Lower lobe of right lung (tissue), 2 donors: Measurements from ENCODE around the gene TBX3. TPM values are rescaled to one million over a fixed set of nuclear protein-coding genes. Genes with fewer than 3 reads are reported as not detected.

Source experiments
- ATAC-seq, 2 donors: fragments of 200-7000 bp; cut with Tn5 transposase; one replicate each; pipeline ENCODE4 v1.9.1; 2020 to 2022; ENCODE audit warnings: mild to moderate bottlenecking in 2 of 2, moderate library complexity in 2 of 2
- DNase-seq: peaks from one replicate; pipeline ENCODE4 v3.0.0-alpha.2; 2020
- H3K27ac ChIP-seq: fragments of 200-600 bp; one replicate; pipeline ENCODE4 v1.8.0; 2022
- H3K27me3 ChIP-seq: fragments of 200-600 bp; one replicate; pipeline ENCODE4 v1.8.0; 2022; ENCODE audit warnings: low read depth
- H3K36me3 ChIP-seq: fragments of 200-600 bp; one replicate; pipeline ENCODE4 v1.8.0; 2022; ENCODE audit warnings: mild to moderate bottlenecking
- H3K4me1 ChIP-seq: fragments of 200-600 bp; one replicate; pipeline ENCODE4 v1.8.0; 2022
- H3K4me3 ChIP-seq: fragments of 200-600 bp; one replicate; pipeline ENCODE4 v1.8.0; 2022; ENCODE audit warnings: mild to moderate bottlenecking
- H3K9me3 ChIP-seq: fragments of 200-600 bp; one replicate; pipeline ENCODE4 v1.8.0; 2022
- intact Hi-C: fragments of 100-400 bp; cut with DNase I; formaldehyde crosslinking; loops from one replicate; pipeline ENCODE4 v1.11.0; 2022
- total RNA-seq: library from RNA; stranded (reverse); fragmentation: NEBNext Ultra II Directional; extraction: Animal tissue kit (Norgen Biotek cat#: 25700); gene quantifications from one replicate; pipeline ENCODE4 v1.2.1, GENCODE V29; 2021
- TF ChIP-seq, protein P1 (sequence below): fragments of 200-600 bp; IDR thresholded peaks from one replicate; pipeline ENCODE4 v1.8.0; 2022; ENCODE audit warnings: antibody characterized with exemption, mild to moderate bottlenecking
- donor health status: DM: no; HTN: yes; CAD: no; lungs with severe emphysema.

TBX3 gene
- total RNA-seq, 1 donor from 2014 or later, result 50.9 TPM

DNA sequence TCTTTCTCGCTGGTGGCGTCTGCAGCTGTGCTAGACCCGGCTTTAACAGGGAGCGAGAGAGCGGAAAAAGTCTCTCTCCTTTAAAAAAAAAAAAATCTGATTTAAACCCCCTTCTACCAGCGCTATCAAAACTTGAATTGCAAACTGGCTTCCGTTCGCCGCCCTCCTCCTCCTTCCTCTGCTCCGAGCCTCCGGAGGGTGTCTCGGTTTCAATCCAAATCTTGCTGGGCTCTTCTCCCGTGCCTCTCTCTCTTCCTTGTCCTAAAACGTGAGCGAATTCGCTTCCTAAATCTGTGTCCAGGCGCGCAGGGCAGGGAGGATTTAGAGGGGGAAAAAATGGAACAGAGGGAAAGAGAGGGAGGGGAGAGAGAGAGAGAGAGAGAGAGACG is 272 bp downstream of the TBX3 start:
- Histone ChIP-seq H3K27me3 (peaks cover 74% of the 10 kb centered on the region), H3K4me3 (peak overlapping the region; percentile 66), H3K9me3 (no peaks in the 10 kb centered on the region), H3K4me1 (peaks cover 9% of the 10 kb centered on the region), H3K36me3 (peaks cover 7% of the 10 kb centered on the region), H3K27ac (peak overlapping the region; percentile 90)
- intact Hi-C loops, result no loop called here
- DNase-seq (no peak), ATAC-seq (no peak)
- TF ChIP-seq, protein P1, sequence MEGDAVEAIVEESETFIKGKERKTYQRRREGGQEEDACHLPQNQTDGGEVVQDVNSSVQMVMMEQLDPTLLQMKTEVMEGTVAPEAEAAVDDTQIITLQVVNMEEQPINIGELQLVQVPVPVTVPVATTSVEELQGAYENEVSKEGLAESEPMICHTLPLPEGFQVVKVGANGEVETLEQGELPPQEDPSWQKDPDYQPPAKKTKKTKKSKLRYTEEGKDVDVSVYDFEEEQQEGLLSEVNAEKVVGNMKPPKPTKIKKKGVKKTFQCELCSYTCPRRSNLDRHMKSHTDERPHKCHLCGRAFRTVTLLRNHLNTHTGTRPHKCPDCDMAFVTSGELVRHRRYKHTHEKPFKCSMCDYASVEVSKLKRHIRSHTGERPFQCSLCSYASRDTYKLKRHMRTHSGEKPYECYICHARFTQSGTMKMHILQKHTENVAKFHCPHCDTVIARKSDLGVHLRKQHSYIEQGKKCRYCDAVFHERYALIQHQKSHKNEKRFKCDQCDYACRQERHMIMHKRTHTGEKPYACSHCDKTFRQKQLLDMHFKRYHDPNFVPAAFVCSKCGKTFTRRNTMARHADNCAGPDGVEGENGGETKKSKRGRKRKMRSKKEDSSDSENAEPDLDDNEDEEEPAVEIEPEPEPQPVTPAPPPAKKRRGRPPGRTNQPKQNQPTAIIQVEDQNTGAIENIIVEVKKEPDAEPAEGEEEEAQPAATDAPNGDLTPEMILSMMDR, result no peak

DNA sequence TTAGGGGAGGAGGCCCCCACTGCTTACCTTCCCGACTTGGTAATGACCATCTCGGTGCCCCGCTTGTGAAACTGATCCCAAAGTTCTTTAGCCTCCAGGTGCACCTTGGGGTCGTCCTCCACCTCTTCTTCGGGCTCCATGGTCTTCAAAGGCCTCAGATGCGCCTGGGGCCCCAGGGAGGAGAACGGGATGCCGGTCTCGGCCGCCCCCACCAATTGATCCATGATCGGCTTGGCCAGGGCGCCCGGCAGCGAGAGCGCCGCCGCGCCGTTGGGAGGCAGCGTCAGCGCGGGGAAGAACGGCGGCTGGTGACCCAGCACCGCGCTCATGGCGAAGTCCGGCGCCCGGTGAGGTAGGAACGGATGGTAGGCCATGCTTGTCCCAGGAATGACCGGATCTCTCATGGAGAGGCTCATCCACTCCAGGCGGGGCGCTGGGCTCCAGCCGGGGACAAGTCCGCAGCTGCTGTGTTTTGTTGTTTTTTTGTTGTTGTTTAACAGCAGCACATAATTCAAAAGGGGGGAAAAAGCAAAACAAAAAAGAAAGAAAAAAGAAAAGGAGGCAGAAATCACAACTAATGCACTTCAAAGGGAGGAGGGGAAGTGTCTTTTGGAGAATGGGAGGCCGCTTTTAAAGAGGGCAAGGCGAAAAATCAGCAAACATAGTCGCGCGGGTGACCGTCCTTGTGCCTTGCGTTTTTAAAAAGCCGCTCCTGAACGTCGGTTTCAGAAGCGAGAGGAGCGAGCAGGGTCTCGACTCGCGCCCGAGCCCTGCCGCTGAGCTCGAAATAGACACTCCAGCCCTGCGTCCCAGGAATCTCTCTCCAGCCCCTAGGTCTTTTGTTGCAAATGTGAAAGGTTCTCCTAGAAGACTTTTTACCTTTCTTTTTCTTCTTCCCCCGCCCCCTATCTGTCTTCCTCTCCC is 928 bp downstream of the TBX3 start:
- H3K9me3 ChIP-seq, result no peaks in the 10 kb centered on the region
- TF ChIP-seq, protein P1, result no peak
- peak overlapping the region; percentile 90 for H3K27ac ChIP-seq
- peaks cover 7% of the 10 kb centered on the region for H3K36me3 ChIP-seq
- ATAC-seq (no peak), DNase-seq (no peak)
- peak overlapping the region; percentile 66 for H3K4me3 ChIP-seq
- H3K27me3 ChIP-seq, result peaks cover 67% of the 10 kb centered on the region
- intact Hi-C loops, result no loop called here
- H3K4me1 ChIP-seq, result peaks cover 9% of the 10 kb centered on the region

DNA sequence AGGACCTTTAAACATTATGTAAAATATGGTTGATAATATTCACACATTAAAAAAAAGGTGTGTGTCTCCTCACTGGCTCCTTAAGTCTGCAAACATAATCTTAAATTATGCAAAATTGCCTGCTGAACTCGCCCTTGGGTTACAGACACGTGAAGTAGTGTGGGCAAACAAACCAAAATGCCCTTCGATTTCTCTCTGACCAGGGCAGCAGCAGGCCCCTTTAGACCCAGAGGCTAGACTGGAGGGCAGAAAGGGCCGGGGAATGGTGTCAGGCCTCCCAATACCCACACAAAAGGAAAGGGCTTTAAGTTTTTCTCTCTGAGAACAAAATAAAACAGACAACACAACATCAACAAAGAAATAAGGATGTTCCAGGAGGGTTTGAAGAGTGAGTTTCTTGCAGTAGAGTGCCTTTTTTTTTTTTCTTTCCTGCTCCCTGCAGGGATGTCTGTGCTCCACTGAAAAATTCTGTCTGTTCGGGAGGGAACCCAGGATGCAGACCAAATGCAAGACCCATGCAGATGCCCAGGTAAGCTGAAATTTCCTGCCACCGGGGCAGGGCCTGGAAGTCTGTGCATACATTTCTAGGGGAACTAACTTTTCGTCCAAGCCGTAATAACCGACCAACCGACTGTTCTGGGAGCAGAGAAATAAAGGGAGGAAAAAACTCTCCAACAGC is 1.7 kb downstream of the TBX3 start:
- DNase-seq, result no peak
- intact Hi-C loops, result no loop called here
- TF ChIP-seq, protein P1, result no peak
- H3K36me3 ChIP-seq, result peaks cover 7% of the 10 kb centered on the region
- H3K4me3 ChIP-seq, result peak overlapping the region; percentile 66
- peaks cover 9% of the 10 kb centered on the region for H3K4me1 ChIP-seq
- peaks cover 59% of the 10 kb centered on the region for H3K27me3 ChIP-seq
- H3K9me3 ChIP-seq, result no peaks in the 10 kb centered on the region
- no peak for ATAC-seq
- H3K27ac ChIP-seq, result peak overlapping the region; percentile 90

DNA sequence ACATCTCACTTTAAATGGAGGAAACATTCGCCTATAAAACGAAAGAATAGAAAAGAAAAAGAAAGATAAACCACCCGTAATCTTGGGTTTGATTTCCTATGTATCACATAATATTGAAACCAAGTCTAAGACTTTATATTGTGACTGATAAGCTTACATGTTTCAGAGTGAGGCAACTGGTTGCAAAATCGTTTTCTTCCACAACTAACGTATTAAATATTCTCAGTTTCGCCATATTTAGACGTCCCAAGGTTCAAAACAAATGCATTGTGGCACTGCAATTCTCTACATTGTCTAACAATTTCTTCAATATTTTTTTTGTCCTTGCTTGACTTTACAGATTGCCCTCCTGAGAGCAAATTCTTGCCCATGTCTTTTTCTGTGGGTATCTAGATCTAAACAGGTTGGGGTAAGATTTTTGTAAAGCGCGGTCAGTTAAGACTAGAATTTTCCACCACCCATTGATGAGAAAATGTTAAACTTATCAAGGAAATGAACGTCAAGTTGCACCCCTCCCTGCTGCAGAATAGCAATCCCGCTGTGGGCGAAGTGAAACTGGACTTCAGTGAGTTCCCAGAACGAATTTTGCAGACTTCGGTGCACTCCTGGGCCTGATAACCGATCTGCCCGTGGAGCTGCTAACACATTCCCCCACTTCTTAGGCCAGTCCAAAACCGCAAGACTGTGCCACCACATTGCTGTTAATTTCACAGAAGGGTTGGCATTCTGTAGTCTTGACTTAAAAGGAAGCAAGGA is 2.7 kb downstream of the TBX3 start:
- Histone ChIP-seq H3K4me1 (peaks cover 9% of the 10 kb centered on the region), H3K27ac (peak overlapping the region; percentile 90), H3K4me3 (peak overlapping the region; percentile 66), H3K9me3 (no peaks in the 10 kb centered on the region), H3K27me3 (peaks cover 50% of the 10 kb centered on the region), H3K36me3 (peaks cover 7% of the 10 kb centered on the region)
- TF ChIP-seq, protein P1, result no peak
- no peak for ATAC-seq
- intact Hi-C loops, result no loop called here
- no peak for DNase-seq

DNA sequence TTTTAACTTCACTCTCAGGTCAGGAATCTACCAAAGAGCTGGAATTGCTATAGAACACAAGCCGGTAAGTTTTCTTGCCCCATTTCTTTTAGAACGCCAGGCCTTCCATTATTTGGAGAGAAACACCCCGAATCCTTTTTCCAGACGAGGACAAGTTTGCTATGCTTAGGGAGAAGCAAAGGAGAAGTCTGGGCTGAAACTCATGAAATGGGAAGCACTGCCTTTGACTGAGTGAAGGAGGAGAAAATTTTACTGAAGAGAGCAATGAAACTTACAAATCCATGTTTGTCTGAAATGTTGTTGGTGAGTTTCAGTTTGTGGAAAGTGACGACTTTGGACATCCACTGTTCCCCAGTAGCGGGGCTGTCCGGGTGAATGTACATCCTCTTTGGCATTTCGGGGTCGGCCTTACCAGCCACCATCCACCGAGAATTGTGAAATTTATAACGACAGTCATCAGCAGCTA is 3.3 kb downstream of the TBX3 start:
- DNase-seq (no peak), ATAC-seq (no peak)
- TF ChIP-seq, protein P1, result no peak
- Histone ChIP-seq H3K36me3 (peaks cover 7% of the 10 kb centered on the region), H3K4me3 (peak overlapping the region; percentile 66), H3K27me3 (peaks cover 43% of the 10 kb centered on the region), H3K27ac (peak overlapping the region; percentile 90), H3K4me1 (peaks cover 9% of the 10 kb centered on the region), H3K9me3 (no peaks in the 10 kb centered on the region)
- intact Hi-C loops, result no loop called here
